ENCODE measurements around the gene ZNF333. TPM values are rescaled to one million over a fixed set of nuclear protein-coding genes. Genes with fewer than 3 reads are reported as not detected.

The ZNF333 gene
- total and polyA plus RNA-seq, 4 donors, result 10.7 to 28.1 (median 16.6) TPM

GRCh38 chr19:14728595-14728994 is 38.7 kb downstream of the ZNF333 start:
- ATAC-seq (ENCODE audit: insufficient read depth, low FRiP score) (no peak), DNase-seq (no peak)
- no peak overlapping the region for H3K27ac ChIP-seq (ENCODE audit: low read depth in 1 of 2, low read length in 1 of 2)
- 81 to 90% methylated on average over 7 of the region's 7 CpGs for WGBS, 2 donors
- no peak overlapping the region for H3K9ac ChIP-seq (ENCODE audit: insufficient read depth in 1 of 2, low read length in 2 of 2)
- TF ChIP-seq CTCF (IDR thresholded peaks at IDR 0.05; ENCODE audit: control extremely low read depth, extremely low read depth), result no peak
- H3K27me3 ChIP-seq (ENCODE audit: control insufficient read depth in 3 of 3, insufficient read depth in 3 of 3, low read length in 2 of 3), result peaks cover 0 to 3% (median 0%) of the 10 kb centered on the region in 3 donors
- H3K4me3 ChIP-seq, result no peak overlapping the region
- no peaks in the 10 kb centered on the region for H3K4me1 ChIP-seq (ENCODE audit: control insufficient read depth in 5 of 5, insufficient read depth in 5 of 5, low read length in 5 of 5)
- peaks cover 0 to 31% (median 19%) of the 10 kb centered on the region in 4 donors for H3K9me3 ChIP-seq (ENCODE audit: control insufficient read depth in 4 of 4, insufficient read depth in 3 of 4, low read length in 3 of 4)
- peaks cover 0 to 6% (median 0%) of the 10 kb centered on the region in 4 donors for H3K36me3 ChIP-seq (ENCODE audit: control insufficient read depth in 4 of 4, insufficient read depth in 4 of 4, low read length in 4 of 4)

GRCh38 chr19:14731200-14731599 is 41.4 kb downstream of the ZNF333 start:
- peaks cover 0 to 18% (median 9%) of the 10 kb centered on the region in 4 donors for H3K9me3 ChIP-seq (ENCODE audit: control insufficient read depth in 4 of 4, insufficient read depth in 3 of 4, low read length in 3 of 4)
- no peak for TF ChIP-seq CTCF (IDR thresholded peaks at IDR 0.05; ENCODE audit: control extremely low read depth, extremely low read depth)
- no peaks in the 10 kb centered on the region for H3K4me1 ChIP-seq (ENCODE audit: control insufficient read depth in 5 of 5, insufficient read depth in 5 of 5, low read length in 5 of 5)
- H3K27me3 ChIP-seq (ENCODE audit: control insufficient read depth in 3 of 3, insufficient read depth in 3 of 3, low read length in 2 of 3), result peaks cover 0 to 3% (median 0%) of the 10 kb centered on the region in 3 donors
- WGBS, 2 donors, result 65 to 79% methylated on average over 10 of the region's 10 CpGs
- no peak overlapping the region for H3K9ac ChIP-seq (ENCODE audit: insufficient read depth in 1 of 2, low read length in 2 of 2)
- H3K4me3 ChIP-seq, result no peak overlapping the region
- no peak for ATAC-seq (ENCODE audit: insufficient read depth, low FRiP score)
- no peak for DNase-seq
- no peaks in the 10 kb centered on the region for H3K36me3 ChIP-seq (ENCODE audit: control insufficient read depth in 4 of 4, insufficient read depth in 4 of 4, low read length in 4 of 4)
- no peak overlapping the region for H3K27ac ChIP-seq (ENCODE audit: low read depth in 1 of 2, low read length in 1 of 2)

GRCh38 chr19:14732510-14732909 is 42.7 kb downstream of the ZNF333 start:
- DNase-seq (no peak), ATAC-seq (ENCODE audit: insufficient read depth, low FRiP score) (no peak)
- H3K27me3 ChIP-seq (ENCODE audit: control insufficient read depth in 3 of 3, insufficient read depth in 3 of 3, low read length in 2 of 3), result peaks cover 0 to 3% (median 0%) of the 10 kb centered on the region in 3 donors
- peaks cover 0 to 12% (median 5%) of the 10 kb centered on the region in 4 donors for H3K9me3 ChIP-seq (ENCODE audit: control insufficient read depth in 4 of 4, insufficient read depth in 3 of 4, low read length in 3 of 4)
- no peak overlapping the region for H3K9ac ChIP-seq (ENCODE audit: insufficient read depth in 1 of 2, low read length in 2 of 2)
- H3K27ac ChIP-seq (ENCODE audit: low read depth in 1 of 2, low read length in 1 of 2), result no peak overlapping the region
- no peak for TF ChIP-seq CTCF (IDR thresholded peaks at IDR 0.05; ENCODE audit: control extremely low read depth, extremely low read depth)
- H3K4me3 ChIP-seq, result no peak overlapping the region
- no peaks in the 10 kb centered on the region for H3K36me3 ChIP-seq (ENCODE audit: control insufficient read depth in 4 of 4, insufficient read depth in 4 of 4, low read length in 4 of 4)
- H3K4me1 ChIP-seq (ENCODE audit: control insufficient read depth in 5 of 5, insufficient read depth in 5 of 5, low read length in 5 of 5), result no peaks in the 10 kb centered on the region

- TF ChIP-seq CTCF (IDR thresholded peaks at IDR 0.05; ENCODE audit: control extremely low read depth, extremely low read depth), result no peak
- 0 to 94% methylated on average over 1 of the region's 1 CpG for WGBS, 2 donors
- Histone ChIP-seq H3K4me1 (ENCODE audit: control insufficient read depth in 5 of 5, insufficient read depth in 5 of 5, low read length in 5 of 5) (no peaks in the 10 kb centered on the region), H3K27me3 (ENCODE audit: control insufficient read depth in 3 of 3, insufficient read depth in 3 of 3, low read length in 2 of 3) (peaks cover 0 to 3% (median 0%) of the 10 kb centered on the region in 3 donors), H3K36me3 (ENCODE audit: control insufficient read depth in 4 of 4, insufficient read depth in 4 of 4, low read length in 4 of 4) (no peaks in the 10 kb centered on the region), H3K27ac (ENCODE audit: low read depth in 1 of 2, low read length in 1 of 2) (no peak overlapping the region), H3K9ac (ENCODE audit: insufficient read depth in 1 of 2, low read length in 2 of 2) (no peak overlapping the region), H3K4me3 (no peak overlapping the region), H3K9me3 (ENCODE audit: control insufficient read depth in 4 of 4, insufficient read depth in 3 of 4, low read length in 3 of 4) (peaks cover 0 to 12% (median 4%) of the 10 kb centered on the region in 4 donors)
- DNase-seq (no peak), ATAC-seq (ENCODE audit: insufficient read depth, low FRiP score) (no peak)
Observed at GRCh38 chr19:14733574-14733973, 43.7 kb downstream of the ZNF333 start.

Measured in lung (tissue), 12 donors.